Activated naive CD4-positive, alpha-beta T cell (primary cell): ENCODE data around the gene ACIN1.

Experiments
- DNase-seq, 4 experiments: peaks; one replicate each; lab custom pipeline; 2025; lab: John Stamatoyannopoulos, UW

The ACIN1 gene

DNA sequence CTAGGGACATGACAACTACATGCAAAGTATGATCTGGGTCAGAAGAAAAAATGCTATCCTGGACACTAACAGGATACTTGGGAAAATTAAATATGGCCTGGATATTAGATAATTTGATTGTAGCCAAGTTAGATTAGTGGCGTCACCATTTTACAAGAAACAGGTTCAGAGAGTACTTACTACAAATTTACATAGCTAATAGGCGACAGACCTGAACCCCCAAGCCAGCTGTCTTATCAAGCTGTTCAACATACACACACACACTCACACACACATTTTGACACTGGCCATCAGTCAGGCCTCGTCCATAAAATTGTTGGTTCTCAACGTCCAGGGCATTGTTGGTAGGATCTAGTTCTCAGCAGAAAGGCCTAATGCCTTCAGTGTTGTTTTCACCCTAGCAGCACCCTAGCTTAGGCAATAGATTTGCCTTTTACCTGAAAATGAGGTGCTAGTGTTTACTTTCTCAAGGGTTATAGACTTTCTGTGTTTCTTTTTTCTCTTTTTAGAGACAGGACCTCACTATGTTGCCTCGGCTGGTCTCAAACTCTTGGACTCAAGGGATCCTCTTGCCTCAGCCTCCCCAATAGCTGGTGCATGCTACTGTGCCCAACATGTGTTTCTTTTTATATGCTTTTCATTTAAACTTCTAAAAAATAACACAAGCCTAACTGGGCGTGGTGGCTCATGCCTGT lies 81.7 kb downstream of the ACIN1 start:
- no peak for DNase-seq

DNA sequence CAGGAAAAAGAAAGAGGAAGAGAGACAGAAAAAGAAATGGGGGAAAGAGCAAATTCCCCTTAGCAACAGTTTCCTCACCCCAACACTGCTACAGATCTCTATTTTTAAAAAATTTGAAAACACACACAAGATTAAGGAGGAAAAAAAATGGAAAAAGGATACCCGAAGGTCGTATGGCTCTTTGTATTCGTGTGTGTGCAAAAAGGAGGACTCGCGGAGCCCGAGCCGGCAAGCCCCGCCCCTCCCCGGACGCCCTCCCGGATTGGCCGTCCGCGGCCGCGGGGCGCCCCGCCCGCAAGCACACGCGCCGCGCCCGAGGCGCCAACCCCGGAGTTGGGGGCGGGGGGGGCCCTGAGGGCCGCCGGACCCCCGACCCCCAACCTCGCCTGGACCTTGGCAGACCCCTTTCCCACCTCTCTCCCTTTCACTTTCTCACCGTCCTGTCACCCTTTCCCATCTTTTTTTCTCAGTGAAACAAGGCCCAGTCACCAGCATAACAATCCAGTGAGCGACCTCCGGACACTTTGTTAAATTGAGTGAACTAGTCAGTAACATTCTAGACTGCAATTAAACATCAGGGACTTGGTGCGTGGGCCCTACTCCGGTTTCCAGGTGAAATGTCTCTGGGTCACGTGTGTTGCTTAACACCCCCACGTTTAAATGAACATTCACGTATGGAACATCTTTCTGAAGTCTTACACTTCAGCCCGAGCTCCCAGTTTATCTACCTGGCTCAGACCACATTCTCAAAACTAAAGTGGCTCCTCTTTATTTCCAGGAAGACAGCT lies 84.8 kb downstream of the ACIN1 start, which contains the start of gene C14orf93:
Gene C14orf93, minus strand, starts transcription at position 205 of the 788 bp plus-strand sequence. CDS start 11,120 bp downstream, outside the sequence.
- DNase-seq, result peak; percentile 26 to 77 (median 44)

DNA sequence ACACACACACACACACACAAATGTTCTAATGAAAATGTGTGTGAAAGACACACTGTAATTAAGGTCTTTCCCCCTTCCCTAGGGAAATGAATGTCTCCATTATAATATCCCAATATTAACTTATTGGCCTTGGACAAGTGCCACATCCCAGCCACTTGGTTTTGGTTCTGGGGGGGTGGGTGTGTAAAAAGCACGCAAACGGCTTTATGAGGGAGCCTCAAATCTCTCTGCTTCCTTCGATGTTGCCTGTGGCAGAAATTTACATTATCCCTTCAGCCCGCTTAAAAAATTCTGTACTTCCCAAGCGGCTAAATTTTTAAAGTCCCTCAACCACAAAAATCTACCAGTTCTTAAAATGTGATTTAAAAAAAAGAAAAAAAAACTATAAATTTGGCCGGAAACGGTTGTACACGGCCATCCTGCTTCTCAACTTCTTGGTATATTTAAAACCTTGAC lies 85.4 kb downstream of the ACIN1 start:
- DNase-seq, result no peak

DNA sequence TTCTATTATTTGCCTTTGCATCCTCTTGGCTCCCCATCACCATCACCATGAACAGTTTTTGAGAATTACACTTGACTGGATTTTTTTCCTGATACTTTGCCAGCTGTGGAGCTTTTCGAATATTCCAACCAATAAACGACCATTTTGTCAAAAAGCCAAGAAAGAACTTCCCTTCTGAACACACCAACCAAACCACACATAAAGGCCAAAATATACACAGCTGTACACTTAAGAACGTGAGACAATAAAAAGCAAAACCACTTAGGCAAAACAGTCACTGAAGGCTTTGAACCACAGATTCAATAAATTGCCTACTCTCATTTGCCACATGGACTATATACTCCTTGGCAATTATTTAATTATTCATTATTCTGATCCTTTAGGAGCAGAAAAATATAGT lies 86.1 kb downstream of the ACIN1 start:
- DNase-seq, result no peak
